Retinal pigment epithelial cell (primary cell): ENCODE results near the gene VGLL4.

Experiments
- DNase-seq: peaks from one replicate; pipeline ENCODE4 v3.0.0-alpha.2; 2010; ENCODE audit warnings: low read depth
- H3K4me3 ChIP-seq: 2 replicates; pipeline ENCODE4 v1.5.1; 2011; ENCODE audit warnings: mild to moderate bottlenecking, low read length, control low read depth, moderate library complexity
- TF ChIP-seq, protein P1 (sequence below): conservative IDR thresholded peaks from 2 replicates; pipeline ENCODE4 v1.5.1; 2011; ENCODE audit warnings: low read depth, low read length, control low read depth, inconsistent platforms

VGLL4 gene

DNA sequence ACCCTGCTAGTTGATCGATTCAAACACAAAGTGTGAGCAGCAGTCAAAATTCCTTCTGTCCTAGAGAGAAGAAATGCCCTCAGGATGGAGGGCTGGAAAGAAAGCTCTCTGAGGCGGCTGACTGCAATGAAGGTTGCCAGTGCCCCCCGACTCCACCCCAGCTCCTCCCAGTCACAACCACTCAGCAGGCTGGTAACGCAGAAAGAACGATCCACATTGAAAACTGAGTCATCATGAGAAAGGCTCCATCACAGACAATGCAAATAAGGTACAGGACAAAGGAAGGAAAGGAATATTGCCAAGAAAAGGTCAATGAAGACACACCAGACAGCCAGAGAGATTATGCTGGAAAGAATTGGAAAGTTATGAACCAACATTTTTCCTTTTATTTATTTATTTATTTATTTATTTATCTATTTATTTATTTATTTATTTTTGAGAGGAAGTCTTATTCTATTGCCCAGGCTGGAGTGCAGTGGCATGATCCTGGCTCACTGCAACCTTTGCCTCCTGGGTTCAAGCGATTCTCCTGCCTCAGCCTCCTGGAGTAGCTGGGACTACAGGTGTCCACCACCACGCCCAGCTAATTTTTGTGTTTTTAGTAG lies 17.4 kb upstream of the VGLL4 start:
- TF ChIP-seq, protein P1, sequence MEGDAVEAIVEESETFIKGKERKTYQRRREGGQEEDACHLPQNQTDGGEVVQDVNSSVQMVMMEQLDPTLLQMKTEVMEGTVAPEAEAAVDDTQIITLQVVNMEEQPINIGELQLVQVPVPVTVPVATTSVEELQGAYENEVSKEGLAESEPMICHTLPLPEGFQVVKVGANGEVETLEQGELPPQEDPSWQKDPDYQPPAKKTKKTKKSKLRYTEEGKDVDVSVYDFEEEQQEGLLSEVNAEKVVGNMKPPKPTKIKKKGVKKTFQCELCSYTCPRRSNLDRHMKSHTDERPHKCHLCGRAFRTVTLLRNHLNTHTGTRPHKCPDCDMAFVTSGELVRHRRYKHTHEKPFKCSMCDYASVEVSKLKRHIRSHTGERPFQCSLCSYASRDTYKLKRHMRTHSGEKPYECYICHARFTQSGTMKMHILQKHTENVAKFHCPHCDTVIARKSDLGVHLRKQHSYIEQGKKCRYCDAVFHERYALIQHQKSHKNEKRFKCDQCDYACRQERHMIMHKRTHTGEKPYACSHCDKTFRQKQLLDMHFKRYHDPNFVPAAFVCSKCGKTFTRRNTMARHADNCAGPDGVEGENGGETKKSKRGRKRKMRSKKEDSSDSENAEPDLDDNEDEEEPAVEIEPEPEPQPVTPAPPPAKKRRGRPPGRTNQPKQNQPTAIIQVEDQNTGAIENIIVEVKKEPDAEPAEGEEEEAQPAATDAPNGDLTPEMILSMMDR = no peak
- no peak for DNase-seq

DNA sequence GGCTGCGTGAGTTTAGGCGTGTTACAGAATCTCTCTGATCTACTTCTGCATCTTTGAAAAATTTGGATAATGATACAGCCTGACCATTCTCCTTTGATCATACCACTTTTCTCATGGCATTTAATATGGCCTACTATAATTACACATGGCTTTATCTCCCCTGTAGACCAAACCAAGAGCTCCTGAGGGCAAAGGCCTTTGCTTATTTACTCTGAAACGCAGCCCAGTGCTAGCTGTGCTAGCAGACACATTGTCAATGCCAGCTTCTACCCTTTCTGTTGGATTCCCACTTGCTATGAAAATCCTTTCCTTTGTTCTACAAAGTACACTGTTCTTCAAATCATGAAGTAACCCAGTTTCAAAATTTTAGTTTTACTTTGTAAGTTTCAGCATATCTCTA lies 16.5 kb upstream of the VGLL4 start:
- H3K4me3 ChIP-seq = no peak overlapping the region
- TF ChIP-seq, protein P1 = no peak
- no peak for DNase-seq

More for the DNA sequence above, 17.4 kb upstream of the VGLL4 start:
- H3K4me3 ChIP-seq = no peak overlapping the region

DNA sequence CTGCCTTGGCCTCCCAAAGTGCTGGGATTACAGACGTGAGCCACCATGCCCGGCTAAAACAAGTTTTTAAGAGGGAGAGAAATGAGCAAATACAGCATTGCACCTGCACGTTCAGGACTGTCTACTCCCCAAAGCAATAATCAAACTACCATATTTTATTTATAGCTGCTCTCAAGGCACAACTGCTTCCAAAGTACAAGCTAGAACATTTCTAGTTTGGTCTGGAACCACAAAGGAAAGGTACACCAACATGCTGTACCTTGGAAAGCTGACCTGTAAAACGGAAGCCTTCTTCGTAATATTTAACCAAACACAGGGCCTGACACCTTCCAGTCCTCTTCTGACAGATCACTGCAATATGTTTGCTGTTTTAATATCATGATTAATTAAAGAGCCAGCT lies 14.5 kb upstream of the VGLL4 start:
- TF ChIP-seq, protein P1 = no peak
- DNase-seq = no peak
- H3K4me3 ChIP-seq = no peak overlapping the region

DNA sequence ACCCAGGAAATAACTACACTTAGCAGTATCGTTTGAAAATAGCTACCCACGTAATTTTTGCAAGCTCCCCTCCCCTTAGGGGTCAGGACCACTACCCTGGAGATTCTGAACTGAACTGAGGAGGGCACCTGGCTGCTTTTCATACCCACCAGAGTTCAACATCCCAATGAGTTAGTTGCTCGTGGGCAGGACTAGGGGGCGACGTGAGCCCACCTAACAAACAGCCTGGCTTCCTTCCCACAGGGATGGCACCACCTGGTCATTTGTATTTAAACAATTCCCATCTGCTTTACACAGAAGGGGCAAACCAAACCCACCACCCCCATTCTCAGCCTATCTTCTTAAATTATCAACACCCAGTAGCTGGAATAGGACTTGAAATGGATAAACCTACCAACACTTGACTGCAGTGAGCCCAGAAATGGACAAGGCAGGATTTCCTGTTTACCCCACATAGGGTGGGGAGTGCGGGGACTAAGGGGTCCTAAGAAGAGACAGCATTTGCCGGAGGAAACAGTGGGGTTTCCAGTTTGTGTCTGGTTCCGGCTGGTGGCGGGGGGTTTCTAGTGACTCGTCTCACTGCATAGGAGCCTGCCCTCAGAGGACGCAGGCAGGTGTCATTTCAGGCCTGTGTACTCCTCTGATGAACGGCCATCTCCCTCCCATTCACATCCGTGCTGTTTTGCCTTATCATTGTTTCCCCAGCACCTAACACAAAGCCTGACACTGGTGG lies 11.6 kb upstream of the VGLL4 start:
- TF ChIP-seq, protein P1 = peak; percentile 57
- no peak for DNase-seq
- H3K4me3 ChIP-seq = no peak overlapping the region

DNA sequence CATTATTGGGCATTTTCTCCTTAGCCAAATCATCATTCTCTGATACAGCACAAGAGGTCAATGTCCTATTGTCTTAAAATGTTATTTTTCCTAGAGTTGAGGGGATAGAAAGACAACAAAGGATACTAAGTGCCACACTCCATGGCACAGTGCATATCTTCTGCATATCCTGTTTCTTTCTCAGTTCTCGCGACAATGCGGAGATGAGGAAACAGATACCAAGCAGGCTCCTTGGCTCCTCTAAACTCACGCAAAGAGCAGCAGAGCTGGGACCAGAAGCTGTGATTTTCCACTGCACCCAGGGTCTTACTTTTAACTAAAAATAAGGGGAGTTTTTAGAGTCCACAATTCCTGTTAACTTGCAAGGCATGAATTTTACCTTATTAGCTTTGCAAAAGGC lies 10.5 kb upstream of the VGLL4 start:
- DNase-seq = no peak
- TF ChIP-seq, protein P1 = no peak
- no peak overlapping the region for H3K4me3 ChIP-seq

DNA sequence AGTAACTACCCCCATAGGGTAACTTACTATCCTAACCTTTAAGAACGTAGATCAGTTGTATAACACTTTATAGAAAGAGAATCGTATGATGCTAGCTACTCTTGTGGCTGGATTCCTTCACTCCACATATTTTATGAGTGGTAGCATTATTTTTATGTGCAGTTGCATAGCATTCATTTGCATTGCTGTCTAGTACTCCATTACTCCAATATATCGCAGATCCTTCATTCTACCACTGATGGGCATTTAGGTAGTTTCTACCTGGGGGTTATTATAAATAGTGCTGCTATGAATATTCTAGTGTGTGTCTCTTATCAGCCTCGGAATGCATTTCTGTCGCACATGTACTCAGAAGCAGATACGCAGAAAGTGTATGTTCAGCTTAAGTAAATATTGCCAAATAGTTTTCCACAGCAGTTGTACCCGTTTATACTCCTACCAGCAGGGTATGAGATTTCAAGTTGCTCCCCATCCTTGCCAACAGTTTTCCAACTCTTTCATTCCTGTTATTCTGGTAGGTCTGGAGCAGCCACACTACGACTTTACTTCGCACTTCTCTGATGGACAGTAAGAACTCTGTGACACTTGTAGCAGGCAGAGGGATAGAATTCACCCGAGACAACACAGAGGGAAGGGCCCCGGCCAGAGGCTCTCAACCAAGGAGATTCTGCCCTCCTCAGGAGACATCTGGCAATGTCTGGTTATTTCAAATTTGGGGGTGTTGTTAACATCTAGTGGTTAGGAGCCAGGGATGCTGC lies 9.8 kb upstream of the VGLL4 start:
- H3K4me3 ChIP-seq = no peak overlapping the region
- DNase-seq = no peak
- TF ChIP-seq, protein P1 = no peak
